ENCODE results near the gene TEX2.
A peak's percentile ranks its signal among the peaks of the same experiment; 100 is the strongest.

The TEX2 gene

DNA sequence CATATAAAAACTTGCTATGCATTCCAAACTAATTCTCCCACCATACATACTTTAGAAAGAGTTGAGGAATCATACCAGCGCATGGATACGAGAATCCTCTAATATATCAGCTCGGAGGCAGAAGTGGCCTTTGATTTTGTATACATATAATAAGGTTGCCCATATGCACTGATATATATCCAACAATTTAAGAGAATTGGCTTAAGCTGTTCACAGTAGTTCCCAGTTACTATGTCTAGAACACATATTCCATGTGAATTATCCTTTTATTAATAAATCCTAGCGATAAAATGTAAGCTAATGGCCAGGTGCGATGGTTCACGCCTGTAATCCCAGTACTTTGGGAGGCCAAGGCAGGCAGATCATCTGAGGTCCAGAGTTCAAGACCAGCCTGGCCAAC lies 113.9 kb downstream of the TEX2 start:
- FAIRE-seq (no peak), DNase-seq (ENCODE audit: insufficient read length, low spot score) (no peak)

DNA sequence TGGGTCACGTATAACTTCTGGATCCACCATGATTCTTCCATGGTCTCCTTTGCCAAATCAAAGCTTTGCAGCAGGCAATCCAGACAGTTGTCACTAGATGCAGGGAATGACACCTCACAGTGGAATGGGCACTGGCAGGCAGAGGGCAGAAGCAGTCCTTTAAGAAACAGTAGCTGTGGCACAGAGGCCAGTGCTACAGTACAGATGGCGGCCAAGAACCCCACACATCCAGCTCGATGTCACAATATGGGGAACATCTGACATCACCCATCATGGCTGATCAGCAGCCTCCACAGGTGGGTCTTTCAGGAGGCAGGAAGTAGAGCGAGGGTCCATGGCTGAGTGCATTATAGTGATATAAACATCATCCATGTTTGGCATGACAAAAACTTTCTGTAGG lies 114.4 kb downstream of the TEX2 start:
- FAIRE-seq (no peak), DNase-seq (ENCODE audit: insufficient read length, low spot score) (no peak)

- FAIRE-seq (no peak), DNase-seq (ENCODE audit: insufficient read length, low spot score) (no peak)
These were observed 114.9 kb downstream of the TEX2 start for GRCh38 chr17:64148017-64148631.

GRCh38 chr17:64147110-64148016 lies 115.7 kb downstream of the TEX2 start:
- no peak for FAIRE-seq
- DNase-seq (ENCODE audit: insufficient read length, low spot score), result no peak

GRCh38 chr17:64146418-64147109 lies 116.5 kb downstream of the TEX2 start:
- FAIRE-seq (no peak), DNase-seq (ENCODE audit: insufficient read length, low spot score) (no peak)

- DNase-seq (ENCODE audit: insufficient read length, low spot score) (peak; percentile 83), FAIRE-seq (peak; percentile 97)
These were observed 117.2 kb downstream of the TEX2 start for GRCh38 chr17:64145751-64146417.

GRCh38 chr17:64145375-64145750 lies 117.7 kb downstream of the TEX2 start:
- DNase-seq (ENCODE audit: insufficient read length, low spot score), result no peak
- FAIRE-seq, result no peak

DNA sequence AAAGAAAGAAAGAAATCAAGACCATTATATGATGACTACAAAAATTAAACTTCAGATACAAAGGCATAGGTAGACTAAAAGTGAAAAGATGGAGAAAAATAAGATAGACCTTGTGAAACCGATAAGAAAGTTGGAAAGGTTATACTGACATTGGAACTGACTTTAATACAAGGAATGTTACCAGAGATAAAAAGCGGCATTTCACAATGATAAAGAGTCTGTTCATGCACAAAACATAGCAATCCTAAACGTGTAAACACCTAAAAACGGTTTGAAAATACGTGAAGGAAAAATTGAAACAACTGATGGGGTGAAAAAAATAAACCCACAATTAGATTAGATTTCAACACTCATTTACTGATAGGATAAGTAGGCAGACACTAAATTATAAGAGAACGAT lies 123.5 kb downstream of the TEX2 start:
- no peak for FAIRE-seq
- DNase-seq (ENCODE audit: insufficient read length, low spot score), result no peak

DNA sequence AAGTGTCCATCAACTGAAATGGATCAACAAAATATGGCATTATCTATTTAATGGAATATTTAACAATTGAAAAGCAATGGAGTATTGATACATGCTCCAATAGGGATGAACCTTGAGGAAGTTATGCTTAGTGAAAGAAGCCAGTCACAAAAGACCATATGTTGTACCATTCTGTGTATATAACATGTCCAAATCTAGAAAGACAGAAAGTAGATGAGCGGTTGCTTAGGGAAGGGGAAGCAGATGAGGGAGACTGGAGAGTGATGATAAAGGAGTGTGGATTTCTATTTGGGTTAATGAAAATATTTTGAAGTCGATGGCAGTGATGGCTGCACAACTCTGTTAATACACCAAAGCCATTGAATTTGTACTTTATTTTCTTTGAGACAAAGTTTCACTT lies 124.6 kb downstream of the TEX2 start:
- no peak for DNase-seq (ENCODE audit: insufficient read length, low spot score)
- FAIRE-seq, result no peak

DNA sequence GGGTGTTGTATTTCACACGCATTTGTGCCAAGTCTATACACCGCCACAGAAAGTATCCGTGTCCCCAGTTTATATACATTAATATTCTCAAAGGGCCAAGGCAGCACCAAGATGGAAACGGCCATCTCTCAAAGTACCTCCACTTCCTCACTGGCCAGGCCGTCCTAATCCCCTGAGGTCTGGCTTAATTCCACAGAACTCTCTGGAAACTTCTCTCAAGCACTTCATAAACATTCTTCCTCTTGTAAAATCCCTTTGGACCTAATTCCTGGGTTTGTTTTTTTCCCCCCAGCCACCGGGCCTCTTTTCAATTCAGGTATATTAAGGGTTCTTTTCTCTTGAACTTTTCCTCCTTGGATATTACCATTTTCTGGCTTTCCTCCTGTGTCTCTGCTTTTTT lies 128.1 kb downstream of the TEX2 start:
- FAIRE-seq (no peak), DNase-seq (ENCODE audit: insufficient read length, low spot score) (no peak)

GRCh38 chr17:64134216-64134970 lies 128.7 kb downstream of the TEX2 start:
- FAIRE-seq (no peak), DNase-seq (ENCODE audit: insufficient read length, low spot score) (no peak)

DNA sequence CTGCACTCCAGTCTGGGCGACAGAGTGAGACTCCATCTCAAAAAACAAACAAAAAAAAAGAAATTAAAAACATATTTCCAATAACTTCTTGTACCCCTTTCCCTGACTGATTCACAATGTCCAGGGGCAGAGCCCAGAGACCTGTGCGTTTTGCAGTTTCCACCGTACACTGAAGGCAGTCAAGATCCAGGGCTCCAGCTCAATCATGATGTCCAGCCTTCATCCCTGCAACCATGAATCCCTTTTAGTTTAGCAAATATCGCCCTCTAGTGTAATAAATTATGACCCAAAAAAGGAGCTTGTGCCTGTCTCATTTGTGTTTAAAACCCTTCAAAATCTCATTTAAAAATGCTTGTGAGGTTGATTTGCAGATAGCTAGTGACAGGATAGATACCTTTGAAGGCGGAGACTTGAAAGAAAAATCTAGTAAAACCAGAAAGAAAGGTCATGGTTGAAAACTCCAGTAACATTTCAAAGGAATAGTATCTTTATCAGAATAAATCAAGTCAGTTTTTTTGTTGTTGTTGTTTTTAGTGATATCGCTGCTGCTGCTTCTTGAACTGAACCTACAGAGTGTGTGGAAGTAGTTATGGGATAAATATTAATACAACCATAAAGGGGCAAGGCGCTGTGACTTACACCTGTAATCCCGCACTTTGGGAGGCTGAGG lies 129.4 kb downstream of the TEX2 start:
- DNase-seq (ENCODE audit: insufficient read length, low spot score) (no peak), FAIRE-seq (peak; percentile 85)

DNA sequence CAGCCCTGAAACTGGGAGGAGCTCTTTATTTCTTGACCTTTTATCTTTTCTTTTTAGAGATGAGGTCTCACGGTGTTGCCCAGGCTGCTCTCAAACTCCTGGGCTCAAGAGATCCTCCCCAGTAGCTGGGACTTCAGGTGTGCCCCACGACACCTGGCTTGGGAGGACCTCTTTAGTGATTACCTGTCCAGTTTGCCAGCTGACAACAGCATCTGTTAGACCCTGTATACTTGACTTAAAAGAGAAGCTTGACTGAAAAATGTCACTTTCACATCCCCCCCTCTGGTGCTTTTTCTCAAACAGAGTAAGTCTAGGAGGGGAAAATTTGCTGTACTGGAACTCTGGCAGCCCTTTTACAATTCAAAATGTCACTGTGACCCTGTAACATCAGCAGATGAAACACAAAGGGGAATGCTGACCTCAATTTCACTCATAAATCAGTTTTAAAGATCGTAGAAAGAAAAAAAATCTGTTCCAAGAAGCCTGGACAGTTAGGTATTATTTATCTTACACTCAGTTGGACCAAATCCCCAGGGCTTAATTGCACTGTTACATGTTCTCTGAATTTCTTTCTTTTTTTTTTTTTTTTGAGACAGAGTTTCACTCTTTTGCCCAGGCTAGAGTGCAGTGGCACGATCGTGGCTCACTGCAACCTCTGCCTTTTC lies 131.3 kb downstream of the TEX2 start:
- DNase-seq (ENCODE audit: insufficient read length, low spot score) (no peak), FAIRE-seq (peak; percentile 73)

DNA sequence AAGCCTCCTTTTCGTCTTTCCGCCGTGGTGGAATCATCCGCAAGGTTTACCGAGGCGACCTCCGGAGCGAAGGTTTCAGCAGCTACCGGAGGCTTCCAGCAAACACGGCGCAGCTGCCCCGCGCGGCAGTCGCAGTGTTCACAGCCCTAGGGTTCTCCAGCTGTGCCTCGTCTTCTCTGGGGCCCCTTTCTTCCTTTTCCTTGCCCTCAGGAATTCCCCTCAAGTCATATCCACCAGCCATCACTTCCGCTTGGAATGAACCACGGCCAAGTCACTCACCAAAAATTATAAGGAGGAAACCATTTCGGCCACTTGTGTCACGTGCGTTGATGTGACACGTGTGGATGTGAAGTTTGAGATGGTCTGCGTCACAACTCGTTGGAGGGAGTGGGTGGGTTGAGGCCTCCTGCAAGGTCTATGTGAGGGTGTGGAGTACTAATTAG lies 132.5 kb downstream of the TEX2 start:
- FAIRE-seq, result peak; percentile 33
- no peak for DNase-seq (ENCODE audit: insufficient read length, low spot score)

GRCh38 chr17:64129765-64130558 lies 133.1 kb downstream of the TEX2 start, which contains the start of gene ERN1:
ERN1 (minus strand) TSS chr17:64130144; CDS start chr17:64130029, 115 bp downstream.
- DNase-seq (ENCODE audit: insufficient read length, low spot score) (peak; percentile 79), FAIRE-seq (peak; percentile 83)

- DNase-seq (ENCODE audit: insufficient read length, low spot score) (no peak), FAIRE-seq (no peak)
These were observed 133.6 kb downstream of the TEX2 start for GRCh38 chr17:64129515-64129764.

GRCh38 chr17:64128787-64129514 lies 134.1 kb downstream of the TEX2 start:
- no peak for DNase-seq (ENCODE audit: insufficient read length, low spot score)
- no peak for FAIRE-seq

- DNase-seq (ENCODE audit: insufficient read length, low spot score), result no peak
These were observed 136.1 kb downstream of the TEX2 start for GRCh38 chr17:64126918-64127317.

More at GRCh38 chr17:64126918-64127317, 136.1 kb downstream of the TEX2 start:
- no peak for FAIRE-seq

All from GM19239 (cell line).